Measurements from ENCODE around the gene UBFD1. TPM values are rescaled to one million over a fixed set of nuclear protein-coding genes. Genes with fewer than 3 reads are reported as not detected.

UBFD1 gene
- polyA plus RNA-seq, 3 donors, result 8.0 to 8.9 (median 8.0) TPM

DNA sequence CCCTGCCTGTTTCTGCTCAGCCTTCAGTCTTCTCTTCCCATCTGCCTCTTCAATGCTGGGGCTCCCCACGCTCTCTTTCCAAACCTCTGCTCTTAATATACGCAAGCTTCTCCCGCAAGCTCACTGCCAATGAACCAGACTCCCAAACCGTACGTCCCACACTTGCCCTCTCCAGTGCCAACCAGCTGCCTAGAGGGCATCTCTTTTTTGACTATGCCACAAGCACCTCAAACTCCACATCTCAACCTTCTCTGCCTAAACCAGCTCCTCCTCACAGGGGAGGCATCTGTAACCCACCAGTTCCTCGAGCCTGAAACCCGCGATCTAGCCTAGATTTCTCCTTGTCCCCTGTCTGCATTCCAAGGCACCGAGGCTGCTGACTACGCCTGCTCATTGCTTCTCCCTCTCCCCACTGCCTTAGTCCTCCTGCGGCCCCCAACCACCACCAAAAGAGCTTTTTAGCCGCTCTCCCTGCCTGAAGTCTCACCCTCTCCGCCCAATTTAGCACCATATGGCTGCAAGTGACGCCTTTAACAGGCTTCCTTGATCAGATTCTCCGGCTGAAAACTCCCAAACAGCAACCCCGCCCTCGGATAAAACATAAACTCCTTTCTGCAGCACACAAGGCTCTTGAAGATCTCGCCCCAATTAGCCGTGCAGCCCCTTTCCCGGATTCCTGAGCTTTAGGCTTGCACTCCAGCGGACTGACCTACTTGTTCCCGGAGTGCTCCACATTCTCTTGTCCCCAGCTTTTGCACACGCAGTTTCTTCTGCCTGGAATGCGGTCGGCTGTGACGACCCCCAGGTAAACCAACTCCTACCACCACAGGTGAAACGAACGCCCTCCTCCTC is 48.7 kb upstream of the UBFD1 start:
- peak overlapping the region; percentile 15 for H2AFZ ChIP-seq (ENCODE audit: insufficient read depth, low read depth, low read length, poor library complexity, severe bottlenecking)

DNA sequence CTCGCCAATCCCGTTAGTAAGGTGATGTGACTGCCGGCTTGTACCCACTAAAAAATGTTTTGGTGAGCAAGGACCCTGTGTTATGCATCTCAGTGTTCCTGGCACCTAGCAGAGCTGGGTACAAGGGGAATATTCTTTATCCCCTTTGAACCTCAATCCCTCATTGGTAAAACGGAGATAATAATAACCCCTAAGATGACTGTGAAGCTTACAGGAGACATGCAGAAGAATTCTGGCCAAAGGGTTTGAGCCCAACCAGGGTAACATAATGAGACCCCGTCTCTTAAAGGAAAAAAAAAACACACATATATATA is 48.1 kb upstream of the UBFD1 start:
- H3K9me3 ChIP-seq (replicated peaks in 1 of 2; ENCODE audit: control insufficient read depth in 1 of 2, insufficient read depth in 1 of 2, low read length in 2 of 2), result no peaks in the 10 kb centered on the region
- Mint-ChIP-seq H3K36me3 (peaks cover 11 to 18% of the 10 kb centered on the region in 2 donors), H3K4me1 (peaks cover 51% of the 10 kb centered on the region), H3K27me3 (ENCODE audit: low read depth in 3 of 3) (peaks cover 0 to 4% (median 0%) of the 10 kb centered on the region in 3 donors), H3K4me3 (peak overlapping the region; percentile 97 to 98), H3K9me3 (peaks cover 0 to 2% (median 0%) of the 10 kb centered on the region in 7 donors), H3K27ac (peak overlapping the region; percentile 79 to 93 (median 87))
- peak overlapping the region; percentile 44 to 85 for H3K27ac ChIP-seq (ENCODE audit: low read depth in 1 of 2, low read length in 2 of 2)
- no peak overlapping the region for H2AFZ ChIP-seq (ENCODE audit: insufficient read depth, low read depth, low read length, poor library complexity, severe bottlenecking)
- TF ChIP-seq, protein P1, sequence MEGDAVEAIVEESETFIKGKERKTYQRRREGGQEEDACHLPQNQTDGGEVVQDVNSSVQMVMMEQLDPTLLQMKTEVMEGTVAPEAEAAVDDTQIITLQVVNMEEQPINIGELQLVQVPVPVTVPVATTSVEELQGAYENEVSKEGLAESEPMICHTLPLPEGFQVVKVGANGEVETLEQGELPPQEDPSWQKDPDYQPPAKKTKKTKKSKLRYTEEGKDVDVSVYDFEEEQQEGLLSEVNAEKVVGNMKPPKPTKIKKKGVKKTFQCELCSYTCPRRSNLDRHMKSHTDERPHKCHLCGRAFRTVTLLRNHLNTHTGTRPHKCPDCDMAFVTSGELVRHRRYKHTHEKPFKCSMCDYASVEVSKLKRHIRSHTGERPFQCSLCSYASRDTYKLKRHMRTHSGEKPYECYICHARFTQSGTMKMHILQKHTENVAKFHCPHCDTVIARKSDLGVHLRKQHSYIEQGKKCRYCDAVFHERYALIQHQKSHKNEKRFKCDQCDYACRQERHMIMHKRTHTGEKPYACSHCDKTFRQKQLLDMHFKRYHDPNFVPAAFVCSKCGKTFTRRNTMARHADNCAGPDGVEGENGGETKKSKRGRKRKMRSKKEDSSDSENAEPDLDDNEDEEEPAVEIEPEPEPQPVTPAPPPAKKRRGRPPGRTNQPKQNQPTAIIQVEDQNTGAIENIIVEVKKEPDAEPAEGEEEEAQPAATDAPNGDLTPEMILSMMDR (IDR thresholded peaks at IDR 0.05), result no peak
- peak overlapping the region; percentile 51 to 98 (median 94) for H3K4me3 ChIP-seq (replicated peaks in 1 of 3; ENCODE audit: low read depth in 2 of 3, low read length in 3 of 3)
- peak overlapping the region; percentile 83 for H3K4me2 ChIP-seq (replicated peaks; ENCODE audit: extremely low read depth, low read length, poor library complexity, severe bottlenecking)
- H3K4me1 ChIP-seq (ENCODE audit: control insufficient read depth in 1 of 2, insufficient read depth in 2 of 2, low read length in 2 of 2), result peaks cover 52 to 55% of the 10 kb centered on the region in 2 donors
- WGBS (ENCODE audit: insufficient coverage), result no CpG with 5 or more reads among the region's 5 CpGs
- H3K9ac ChIP-seq (ENCODE audit: insufficient read depth, low read length, poor library complexity, severe bottlenecking), result peak overlapping the region; percentile 84
- peaks cover 66% of the 10 kb centered on the region for H3K79me2 ChIP-seq (ENCODE audit: insufficient read depth, low read length)
- intact Hi-C loops (cut with micrococcal nuclease), result loop anchor here in 1 of 2 donors (10.0 kb wide), 1 partner anchor 55 kb away; the partner anchor contains the start of gene COG7
- DNase-seq, result no peak
- peaks cover 0 to 5% of the 10 kb centered on the region in 2 donors for H3K36me3 ChIP-seq (replicated peaks in 1 of 2; ENCODE audit: control insufficient read depth in 1 of 2, insufficient read depth in 2 of 2, low read length in 2 of 2)
- H4K20me1 ChIP-seq (ENCODE audit: insufficient read depth, low read length), result peaks cover 55% of the 10 kb centered on the region
- H3K27me3 ChIP-seq (ENCODE audit: control insufficient read depth in 2 of 2, insufficient read depth in 2 of 2, low read length in 2 of 2), result no peaks in the 10 kb centered on the region

More for the DNA sequence above, 48.7 kb upstream of the UBFD1 start:
- Histone ChIP-seq H3K27me3 (ENCODE audit: control insufficient read depth in 2 of 2, insufficient read depth in 2 of 2, low read length in 2 of 2) (no peaks in the 10 kb centered on the region), H3K4me3 (replicated peaks in 1 of 3; ENCODE audit: low read depth in 2 of 3, low read length in 3 of 3) (peak overlapping the region; percentile 51 to 98 (median 94)), H3K9ac (ENCODE audit: insufficient read depth, low read length, poor library complexity, severe bottlenecking) (peak overlapping the region; percentile 84), H4K20me1 (ENCODE audit: insufficient read depth, low read length) (peaks cover 61% of the 10 kb centered on the region), H3K79me2 (ENCODE audit: insufficient read depth, low read length) (peaks cover 72% of the 10 kb centered on the region), H3K9me3 (replicated peaks in 1 of 2; ENCODE audit: control insufficient read depth in 1 of 2, insufficient read depth in 1 of 2, low read length in 2 of 2) (no peaks in the 10 kb centered on the region), H3K27ac (ENCODE audit: low read depth in 1 of 2, low read length in 2 of 2) (peak overlapping the region; percentile 44 to 85), H3K4me1 (ENCODE audit: control insufficient read depth in 1 of 2, insufficient read depth in 2 of 2, low read length in 2 of 2) (peaks cover 58 to 61% of the 10 kb centered on the region in 2 donors), H3K36me3 (replicated peaks in 1 of 2; ENCODE audit: control insufficient read depth in 1 of 2, insufficient read depth in 2 of 2, low read length in 2 of 2) (peaks cover 0 to 5% of the 10 kb centered on the region in 2 donors), H3K4me2 (replicated peaks; ENCODE audit: extremely low read depth, low read length, poor library complexity, severe bottlenecking) (peak overlapping the region; percentile 83)
- peak overlapping the region; percentile 79 to 93 (median 86) for H3K27ac Mint-ChIP-seq
- peak overlapping the region; percentile 97 to 98 for H3K4me3 Mint-ChIP-seq
- peaks cover 0 to 2% (median 0%) of the 10 kb centered on the region in 7 donors for H3K9me3 Mint-ChIP-seq
- intact Hi-C loops (cut with micrococcal nuclease), result loop anchor here in 1 of 2 donors (10.0 kb wide), 1 partner anchor 54 kb away; the partner anchor contains the start of gene COG7
- peaks cover 0 to 4% (median 0%) of the 10 kb centered on the region in 3 donors for H3K27me3 Mint-ChIP-seq (ENCODE audit: low read depth in 3 of 3)
- no peak for DNase-seq
- peaks cover 57% of the 10 kb centered on the region for H3K4me1 Mint-ChIP-seq
- TF ChIP-seq, protein P1 (IDR thresholded peaks at IDR 0.05), result no peak
- peaks cover 11 to 17% of the 10 kb centered on the region in 2 donors for H3K36me3 Mint-ChIP-seq
- WGBS (ENCODE audit: insufficient coverage), result 40% methylated on average over 21 of the region's 28 CpGs
